GM18511 (cell line): ENCODE measurements around the gene GATAD2A.
"Not testable (repeated sequence)": the region's sequence is repeated elsewhere in the genome, so short reads cannot be mapped to it uniquely, and the experiment has no call there.

Experiments
- ATAC-seq: cut with Tn5 transposase; IDR thresholded peaks from one replicate; pipeline ENCODE4 v1.9.1; 2021; ENCODE audit warnings: mild to moderate bottlenecking, moderate library complexity; ENCODE audit not compliant: unreplicated experiment

Gene GATAD2A

GRCh38 chr19:19385896-19386869, 19.3 kb upstream of the GATAD2A start:
- ATAC-seq = peak; percentile 18

GRCh38 chr19:19387108-19387507, 18.4 kb upstream of the GATAD2A start:
- ATAC-seq = no peak

- ATAC-seq = no peak
These were observed 16.6 kb upstream of the GATAD2A start for GRCh38 chr19:19388568-19389555.

- ATAC-seq = not testable (repeated sequence)
These were observed 15.8 kb upstream of the GATAD2A start for GRCh38 chr19:19389683-19390082.

- ATAC-seq = not testable (repeated sequence)
These were observed 11.1 kb upstream of the GATAD2A start for GRCh38 chr19:19394333-19394732.

GRCh38 chr19:19399733-19400433, 5.6 kb upstream of the GATAD2A start:
- ATAC-seq = no peak

GRCh38 chr19:19402656-19403372, 2.7 kb upstream of the GATAD2A start:
- no peak for ATAC-seq

GRCh38 chr19:19403373-19403901, 2.0 kb upstream of the GATAD2A start:
- no peak for ATAC-seq

- ATAC-seq = peak; percentile 38
These were observed 749 bp downstream of the GATAD2A start for GRCh38 chr19:19405971-19406877.

- ATAC-seq = peak; percentile 43
These were observed 1.6 kb downstream of the GATAD2A start for GRCh38 chr19:19406878-19407632.

- ATAC-seq = no peak
These were observed 2.1 kb downstream of the GATAD2A start for GRCh38 chr19:19407633-19407930.

GRCh38 chr19:19409205-19409604, 3.7 kb downstream of the GATAD2A start:
- no peak for ATAC-seq

GRCh38 chr19:19409631-19410030, 4.2 kb downstream of the GATAD2A start:
- no peak for ATAC-seq

- ATAC-seq = peak; percentile 46
These were observed 5.4 kb downstream of the GATAD2A start for GRCh38 chr19:19410553-19411550.

- ATAC-seq = no peak
These were observed 10.8 kb downstream of the GATAD2A start for GRCh38 chr19:19416280-19416679.

GRCh38 chr19:19417046-19417445, 11.6 kb downstream of the GATAD2A start:
- ATAC-seq = no peak

GRCh38 chr19:19417628-19418245, 12.3 kb downstream of the GATAD2A start:
- ATAC-seq = no peak
